HG03460 (cell line): ENCODE data around the gene MYLK4.

Experiments
- ATAC-seq: cut with Tn5 transposase; IDR thresholded peaks from one replicate; pipeline ENCODE4 v1.9.1; 2021; ENCODE audit not compliant: unreplicated experiment

MYLK4 gene

GRCh38 chr6:2665146-2666070, 85.3 kb downstream of the MYLK4 start:
- no peak for ATAC-seq

GRCh38 chr6:2663123-2663522, 87.6 kb downstream of the MYLK4 start:
- ATAC-seq, result no peak

- ATAC-seq, result no peak
These were observed 89.1 kb downstream of the MYLK4 start for GRCh38 chr6:2661651-2662050.

- ATAC-seq, result no peak
These were observed 90.8 kb downstream of the MYLK4 start for GRCh38 chr6:2659882-2660281.

GRCh38 chr6:2659381-2659780, 91.3 kb downstream of the MYLK4 start:
- ATAC-seq, result no peak

GRCh38 chr6:2658788-2659187, 91.9 kb downstream of the MYLK4 start:
- ATAC-seq, result peak; percentile 92

GRCh38 chr6:2656460-2657079, 94.2 kb downstream of the MYLK4 start:
- ATAC-seq, result no peak

GRCh38 chr6:2655844-2656433, 94.8 kb downstream of the MYLK4 start:
- ATAC-seq, result no peak

- ATAC-seq, result no peak
These were observed 97.2 kb downstream of the MYLK4 start for GRCh38 chr6:2653369-2654032.

- ATAC-seq, result no peak
These were observed 98.1 kb downstream of the MYLK4 start for GRCh38 chr6:2652611-2653010.

- no peak for ATAC-seq
These were observed 98.8 kb downstream of the MYLK4 start for GRCh38 chr6:2651961-2652360.

GRCh38 chr6:2651536-2651935, 99.2 kb downstream of the MYLK4 start:
- ATAC-seq, result no peak

GRCh38 chr6:2646346-2646745, 104.4 kb downstream of the MYLK4 start:
- no peak for ATAC-seq

GRCh38 chr6:2643935-2644539, 106.7 kb downstream of the MYLK4 start:
- no peak for ATAC-seq

- no peak for ATAC-seq
These were observed 107.6 kb downstream of the MYLK4 start for GRCh38 chr6:2643130-2643529.

- ATAC-seq, result no peak
These were observed 109.5 kb downstream of the MYLK4 start for GRCh38 chr6:2641044-2641725.

GRCh38 chr6:2640551-2640950, 110.2 kb downstream of the MYLK4 start:
- ATAC-seq, result no peak

GRCh38 chr6:2639896-2640295, 110.8 kb downstream of the MYLK4 start:
- no peak for ATAC-seq

GRCh38 chr6:2639167-2639566, 111.6 kb downstream of the MYLK4 start:
- ATAC-seq, result no peak

GRCh38 chr6:2636672-2637071, 114.0 kb downstream of the MYLK4 start:
- no peak for ATAC-seq
